ENCODE results near the gene SMIM29.
"Not testable (repeated sequence)": the region's sequence is repeated elsewhere in the genome, so short reads cannot be mapped to it uniquely, and the experiment has no call there.

SMIM29 gene

GRCh38 chr6:34267746-34268145 is 18.9 kb upstream of the SMIM29 start:
- DNase-seq, result no peak

- not testable (repeated sequence) for DNase-seq
Measured at GRCh38 chr6:34263484-34263883, 14.7 kb upstream of the SMIM29 start.

GRCh38 chr6:34260576-34261267 is 11.9 kb upstream of the SMIM29 start:
- DNase-seq, result no peak

GRCh38 chr6:34259529-34260069 is 10.8 kb upstream of the SMIM29 start:
- DNase-seq, result peak; percentile 45 to 46

- DNase-seq, result not testable (repeated sequence)
Measured at GRCh38 chr6:34252395-34252794, 3.6 kb upstream of the SMIM29 start.

- peak; percentile 13 to 30 for DNase-seq
Measured at GRCh38 chr6:34249469-34250261, 859 bp upstream of the SMIM29 start.

- DNase-seq, result peak; percentile 59 to 75
Measured at GRCh38 chr6:34248198-34248726, 544 bp downstream of the SMIM29 start.

GRCh38 chr6:34247481-34248197 is 1.2 kb downstream of the SMIM29 start:
- DNase-seq, result no peak

GRCh38 chr6:34246563-34247391 is 2.0 kb downstream of the SMIM29 start:
- DNase-seq, result peak in 1 of 2 donors; percentile 23

GRCh38 chr6:34246249-34246562 is 2.6 kb downstream of the SMIM29 start:
- DNase-seq, result no peak

GRCh38 chr6:34245761-34246140 is 3.1 kb downstream of the SMIM29 start:
- DNase-seq, result not testable (repeated sequence)

- not testable (repeated sequence) for DNase-seq
Measured at GRCh38 chr6:34245032-34245760, 3.6 kb downstream of the SMIM29 start.

GRCh38 chr6:34243901-34244884 is 4.6 kb downstream of the SMIM29 start:
- DNase-seq, result peak; percentile 71 to 84

GRCh38 chr6:34243131-34243771 is 5.6 kb downstream of the SMIM29 start:
- DNase-seq, result no peak

GRCh38 chr6:34242252-34243130 is 6.3 kb downstream of the SMIM29 start:
- no peak for DNase-seq

GRCh38 chr6:34241351-34242215 is 7.2 kb downstream of the SMIM29 start:
- no peak for DNase-seq
